GM23248 (cell line): Measurements from ENCODE around the gene STAT1.

ENCODE experiments used
- EZH2 ChIP-seq: fragments of 200-600 bp; sonication (generic); IDR thresholded peaks from 2 replicates; pipeline ENCODE4 v1.6.1; 2018; ENCODE audit warnings: antibody characterized with exemption, mild to moderate bottlenecking; ENCODE audit not compliant: insufficient read depth, poor library complexity, severe bottlenecking
- EZH2phosphoT487 ChIP-seq: fragments of 200-600 bp; sonication (generic); IDR thresholded peaks from 2 replicates; pipeline ENCODE4 v1.6.1; 2018; ENCODE audit warnings: antibody characterized with exemption, moderate library complexity, mild to moderate bottlenecking, low read depth; ENCODE audit not compliant: insufficient read depth

DNA sequence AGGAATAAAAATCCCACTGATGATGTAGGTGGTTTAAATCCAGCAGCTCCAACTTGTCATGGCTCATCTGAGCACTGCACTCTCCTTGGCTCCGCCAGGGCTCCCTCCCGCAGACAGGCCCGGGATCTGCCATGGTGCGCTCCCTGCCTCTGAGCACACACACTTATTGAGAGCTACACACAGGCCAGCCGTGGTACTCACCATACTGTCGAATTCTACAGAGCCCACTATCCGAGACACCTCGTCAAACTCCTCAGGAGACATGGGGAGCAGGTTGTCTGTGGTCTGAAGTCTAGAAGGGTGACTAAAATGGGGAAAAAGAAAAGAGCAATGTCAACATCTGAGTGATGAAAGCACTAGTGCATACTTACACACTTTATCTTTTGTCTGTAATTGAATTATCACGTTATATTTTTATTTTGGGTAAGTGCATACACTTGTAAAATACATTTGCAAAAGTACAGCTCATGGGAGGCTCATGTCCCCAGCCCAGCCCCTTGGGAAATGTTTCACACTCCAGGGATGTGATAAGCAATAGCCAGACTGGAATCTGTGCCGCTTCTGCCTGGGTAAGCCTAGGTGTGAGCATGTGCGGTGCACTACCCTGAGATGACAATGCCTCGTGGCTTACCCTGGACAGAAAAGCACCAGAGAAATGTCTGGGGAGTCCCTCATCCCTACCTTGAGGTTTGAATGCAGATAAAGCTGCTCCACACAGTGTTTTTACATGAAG lies 39.2 kb downstream of the STAT1 start:
- no peak for TF ChIP-seq EZH2
- no peak for TF ChIP-seq EZH2phosphoT487
